NCI-H1436 treated with DMSO at 0.1 percent for 48 hours (cell line): ENCODE measurements around the gene CLDN22.

Experiments used
- DNase-seq: peaks from one replicate; lab custom pipeline; 2025; lab: John Stamatoyannopoulos, UW

The CLDN22 gene

GRCh38 chr4:183321516-183321915, 1.4 kb upstream of the CLDN22 start:
- DNase-seq: no peak

GRCh38 chr4:183321079-183321478, 1.0 kb upstream of the CLDN22 start:
- no peak for DNase-seq

GRCh38 chr4:183318656-183319055, 1.4 kb downstream of the CLDN22 start:
- DNase-seq: no peak

GRCh38 chr4:183314806-183315205, 5.3 kb downstream of the CLDN22 start:
- DNase-seq: no peak

GRCh38 chr4:183314336-183314735, 5.7 kb downstream of the CLDN22 start:
- no peak for DNase-seq

GRCh38 chr4:183312841-183313240, 7.2 kb downstream of the CLDN22 start:
- no peak for DNase-seq

GRCh38 chr4:183306811-183307210, 13.3 kb downstream of the CLDN22 start:
- DNase-seq: peak; percentile 28

- DNase-seq: no peak
Observed at GRCh38 chr4:183304538-183304937, 15.5 kb downstream of the CLDN22 start.

GRCh38 chr4:183304067-183304466, 16.0 kb downstream of the CLDN22 start:
- DNase-seq: no peak

GRCh38 chr4:183303301-183303700, 16.8 kb downstream of the CLDN22 start:
- DNase-seq: no peak

- no peak for DNase-seq
Observed at GRCh38 chr4:183300655-183301054, 19.4 kb downstream of the CLDN22 start.

GRCh38 chr4:183300070-183300469, 20.0 kb downstream of the CLDN22 start:
- no peak for DNase-seq

- no peak for DNase-seq
Observed at GRCh38 chr4:183299464-183299863, 20.6 kb downstream of the CLDN22 start.

GRCh38 chr4:183297675-183298074, 22.4 kb downstream of the CLDN22 start:
- DNase-seq: no peak

GRCh38 chr4:183295711-183296110, 24.4 kb downstream of the CLDN22 start:
- DNase-seq: no peak

- no peak for DNase-seq
Observed at GRCh38 chr4:183291070-183291469, 29.0 kb downstream of the CLDN22 start.

GRCh38 chr4:183289688-183290087, 30.4 kb downstream of the CLDN22 start:
- DNase-seq: no peak

GRCh38 chr4:183288955-183289354, 31.1 kb downstream of the CLDN22 start:
- no peak for DNase-seq

- no peak for DNase-seq
Observed at GRCh38 chr4:183287677-183288076, 32.4 kb downstream of the CLDN22 start.

- no peak for DNase-seq
Observed at GRCh38 chr4:183287309-183287659, 32.8 kb downstream of the CLDN22 start.

GRCh38 chr4:183286590-183287308, 33.3 kb downstream of the CLDN22 start:
- DNase-seq: no peak

GRCh38 chr4:183285886-183286285, 34.2 kb downstream of the CLDN22 start:
- DNase-seq: no peak

- no peak for DNase-seq
Observed at GRCh38 chr4:183284965-183285364, 35.1 kb downstream of the CLDN22 start.

GRCh38 chr4:183284258-183284785, 35.8 kb downstream of the CLDN22 start:
- DNase-seq: no peak
